ENCODE measurements around the gene FER. TPM values are rescaled to one million over a fixed set of nuclear protein-coding genes. Genes with fewer than 3 reads are reported as not detected.
A peak's percentile ranks its signal among the peaks of the same experiment; 100 is the strongest.

The FER gene
- total and polyA plus RNA-seq, 9 of the 15 experiments (the other 6 are each of a cell fraction or from before 2014, with no cell fraction given): 6.7 to 18.2 (median 8.9) TPM

DNA sequence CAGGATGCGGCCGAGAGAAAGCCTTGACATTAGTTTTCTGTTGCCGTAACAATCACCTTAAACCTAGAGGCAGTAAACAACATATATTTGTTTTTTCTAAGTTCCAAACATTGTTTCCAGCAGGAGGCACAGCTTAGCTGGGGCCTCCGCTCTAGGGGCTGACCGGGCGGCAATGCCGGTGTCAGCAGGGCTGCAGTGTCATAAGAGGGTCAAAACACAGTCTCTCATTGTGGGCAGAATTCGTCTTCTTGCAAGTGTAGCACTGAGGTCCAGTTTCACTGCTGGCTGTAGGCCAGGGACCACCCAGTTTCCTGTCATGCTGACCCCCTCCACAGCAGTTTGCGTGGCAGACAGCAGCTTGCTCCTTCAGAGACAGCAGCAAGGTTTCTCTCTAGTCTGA lies 475.8 kb downstream of the FER start:
- ChIA-PET POLR2A (interaction anchor here (1.0 kb wide), 1 partner anchor 10 kb away, joined by 3 read pairs; no protein-coding TSS in a partner anchor), CTCF (ENCODE audit: low intra/inter-chr PET ratio) (no interaction called here)
- no peak overlapping the region for H2AFZ ChIP-seq (ENCODE audit: low read depth, low read length)
- no TSS peak for BruUV-seq (replicated peaks)
- H3K27ac ChIP-seq (ENCODE audit: extremely low read depth, low read depth, low read length): no peak overlapping the region
- H3K9ac ChIP-seq (ENCODE audit: insufficient read depth in 1 of 2, low read depth in 2 of 2, low read length in 2 of 2): no peak overlapping the region
- H3K4me1 ChIP-seq (replicated peaks in 1 of 2; ENCODE audit: control insufficient read depth in 2 of 2, insufficient read depth in 2 of 2, low read length in 2 of 2): no peaks in the 10 kb centered on the region; a peak in 1 of 5 replicates
- H3K27me3 ChIP-seq (ENCODE audit: control insufficient read depth in 2 of 2, insufficient read depth in 2 of 2, low read length in 2 of 2): peaks cover 0 to 12% of the 10 kb centered on the region in 2 experiments; a peak in 3 of 5 replicates
- no peaks in the 10 kb centered on the region for H3K9me1 ChIP-seq (ENCODE audit: control insufficient read depth, insufficient read depth, low read length)
- no peak for FAIRE-seq
- H3K36me3 ChIP-seq (ENCODE audit: control insufficient read depth, insufficient read depth, low read length): no peaks in the 10 kb centered on the region
- no peaks in the 10 kb centered on the region for H4K20me1 ChIP-seq (replicated peaks; ENCODE audit: control insufficient read depth, insufficient read depth, low read length)
- intact Hi-C loops (cut with micrococcal nuclease): no loop called here
- WGBS (ENCODE audit: insufficient coverage, low coverage, missing lambda C conversion rate): 15% methylated on average over 9 of the region's 9 CpGs
- DNase-seq (ENCODE audit: extremely low read depth in 1 of 4, low spot score in 3 of 4): no peak
- ATAC-seq: peak; percentile 34; the same call in 1 of the 3 replicates
- H3K79me2 ChIP-seq (ENCODE audit: control insufficient read depth, insufficient read depth, low read length): no peaks in the 10 kb centered on the region
- H3K4me3 ChIP-seq: no peak overlapping the region
- no peaks in the 10 kb centered on the region for H3K9me3 ChIP-seq (replicated peaks; ENCODE audit: control insufficient read depth, insufficient read depth, low read depth, low read length)
- H3K4me2 ChIP-seq (ENCODE audit: insufficient read depth, low read length): no peak overlapping the region
- in situ Hi-C loops (cut with MboI): no loop called here
- TF ChIP-seq CC2D1A (IDR thresholded peaks at IDR 0.05) (no peak), ZNF263 (CRISPR knock-in tag; IDR thresholded peaks at IDR 0.05; ENCODE audit: borderline replicate concordance) (no peak), RBM34 (IDR thresholded peaks at IDR 0.05; ENCODE audit: borderline replicate concordance, insufficient read depth, low read length) (no peak), ATF7 (IDR thresholded peaks at IDR 0.05) (no peak), CHD4 (IDR thresholded peaks at IDR 0.05; ENCODE audit: insufficient read depth, insufficient replicate concordance, low read depth, low read length, poor library complexity, severe bottlenecking) (no peak), MBD2 (IDR thresholded peaks at IDR 0.05; ENCODE audit: borderline replicate concordance, low read depth) (no peak), TEAD4 (IDR thresholded peaks at IDR 0.05; ENCODE audit: low read length) (no peak), TEAD4 (CRISPR knock-in tag; IDR thresholded peaks at IDR 0.05; ENCODE audit: borderline replicate concordance) (no peak), POLR2H (tag; IDR thresholded peaks at IDR 0.05; ENCODE audit: low read depth) (no peak)
- TF ChIP-seq, protein P1, sequence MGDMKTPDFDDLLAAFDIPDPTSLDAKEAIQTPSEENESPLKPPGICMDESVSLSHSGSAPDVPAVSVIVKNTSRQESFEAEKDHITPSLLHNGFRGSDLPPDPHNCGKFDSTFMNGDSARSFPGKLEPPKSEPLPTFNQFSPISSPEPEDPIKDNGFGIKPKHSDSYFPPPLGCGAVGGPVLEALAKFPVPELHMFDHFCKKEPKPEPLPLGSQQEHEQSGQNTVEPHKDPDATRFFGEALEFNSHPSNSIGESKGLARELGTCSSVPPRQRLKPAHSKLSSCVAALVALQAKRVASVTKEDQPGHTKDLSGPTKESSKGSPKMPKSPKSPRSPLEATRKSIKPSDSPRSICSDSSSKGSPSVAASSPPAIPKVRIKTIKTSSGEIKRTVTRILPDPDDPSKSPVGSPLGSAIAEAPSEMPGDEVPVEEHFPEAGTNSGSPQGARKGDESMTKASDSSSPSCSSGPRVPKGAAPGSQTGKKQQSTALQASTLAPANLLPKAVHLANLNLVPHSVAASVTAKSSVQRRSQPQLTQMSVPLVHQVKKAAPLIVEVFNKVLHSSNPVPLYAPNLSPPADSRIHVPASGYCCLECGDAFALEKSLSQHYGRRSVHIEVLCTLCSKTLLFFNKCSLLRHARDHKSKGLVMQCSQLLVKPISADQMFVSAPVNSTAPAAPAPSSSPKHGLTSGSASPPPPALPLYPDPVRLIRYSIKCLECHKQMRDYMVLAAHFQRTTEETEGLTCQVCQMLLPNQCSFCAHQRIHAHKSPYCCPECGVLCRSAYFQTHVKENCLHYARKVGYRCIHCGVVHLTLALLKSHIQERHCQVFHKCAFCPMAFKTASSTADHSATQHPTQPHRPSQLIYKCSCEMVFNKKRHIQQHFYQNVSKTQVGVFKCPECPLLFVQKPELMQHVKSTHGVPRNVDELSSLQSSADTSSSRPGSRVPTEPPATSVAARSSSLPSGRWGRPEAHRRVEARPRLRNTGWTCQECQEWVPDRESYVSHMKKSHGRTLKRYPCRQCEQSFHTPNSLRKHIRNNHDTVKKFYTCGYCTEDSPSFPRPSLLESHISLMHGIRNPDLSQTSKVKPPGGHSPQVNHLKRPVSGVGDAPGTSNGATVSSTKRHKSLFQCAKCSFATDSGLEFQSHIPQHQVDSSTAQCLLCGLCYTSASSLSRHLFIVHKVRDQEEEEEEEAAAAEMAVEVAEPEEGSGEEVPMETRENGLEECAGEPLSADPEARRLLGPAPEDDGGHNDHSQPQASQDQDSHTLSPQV (IDR thresholded peaks at IDR 0.05): no peak
- TF ChIP-seq, protein P2, sequence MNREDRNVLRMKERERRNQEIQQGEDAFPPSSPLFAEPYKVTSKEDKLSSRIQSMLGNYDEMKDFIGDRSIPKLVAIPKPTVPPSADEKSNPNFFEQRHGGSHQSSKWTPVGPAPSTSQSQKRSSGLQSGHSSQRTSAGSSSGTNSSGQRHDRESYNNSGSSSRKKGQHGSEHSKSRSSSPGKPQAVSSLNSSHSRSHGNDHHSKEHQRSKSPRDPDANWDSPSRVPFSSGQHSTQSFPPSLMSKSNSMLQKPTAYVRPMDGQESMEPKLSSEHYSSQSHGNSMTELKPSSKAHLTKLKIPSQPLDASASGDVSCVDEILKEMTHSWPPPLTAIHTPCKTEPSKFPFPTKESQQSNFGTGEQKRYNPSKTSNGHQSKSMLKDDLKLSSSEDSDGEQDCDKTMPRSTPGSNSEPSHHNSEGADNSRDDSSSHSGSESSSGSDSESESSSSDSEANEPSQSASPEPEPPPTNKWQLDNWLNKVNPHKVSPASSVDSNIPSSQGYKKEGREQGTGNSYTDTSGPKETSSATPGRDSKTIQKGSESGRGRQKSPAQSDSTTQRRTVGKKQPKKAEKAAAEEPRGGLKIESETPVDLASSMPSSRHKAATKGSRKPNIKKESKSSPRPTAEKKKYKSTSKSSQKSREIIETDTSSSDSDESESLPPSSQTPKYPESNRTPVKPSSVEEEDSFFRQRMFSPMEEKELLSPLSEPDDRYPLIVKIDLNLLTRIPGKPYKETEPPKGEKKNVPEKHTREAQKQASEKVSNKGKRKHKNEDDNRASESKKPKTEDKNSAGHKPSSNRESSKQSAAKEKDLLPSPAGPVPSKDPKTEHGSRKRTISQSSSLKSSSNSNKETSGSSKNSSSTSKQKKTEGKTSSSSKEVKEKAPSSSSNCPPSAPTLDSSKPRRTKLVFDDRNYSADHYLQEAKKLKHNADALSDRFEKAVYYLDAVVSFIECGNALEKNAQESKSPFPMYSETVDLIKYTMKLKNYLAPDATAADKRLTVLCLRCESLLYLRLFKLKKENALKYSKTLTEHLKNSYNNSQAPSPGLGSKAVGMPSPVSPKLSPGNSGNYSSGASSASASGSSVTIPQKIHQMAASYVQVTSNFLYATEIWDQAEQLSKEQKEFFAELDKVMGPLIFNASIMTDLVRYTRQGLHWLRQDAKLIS (CRISPR knock-in tag; IDR thresholded peaks at IDR 0.05): no peak
- TF ChIP-seq, protein P3, sequence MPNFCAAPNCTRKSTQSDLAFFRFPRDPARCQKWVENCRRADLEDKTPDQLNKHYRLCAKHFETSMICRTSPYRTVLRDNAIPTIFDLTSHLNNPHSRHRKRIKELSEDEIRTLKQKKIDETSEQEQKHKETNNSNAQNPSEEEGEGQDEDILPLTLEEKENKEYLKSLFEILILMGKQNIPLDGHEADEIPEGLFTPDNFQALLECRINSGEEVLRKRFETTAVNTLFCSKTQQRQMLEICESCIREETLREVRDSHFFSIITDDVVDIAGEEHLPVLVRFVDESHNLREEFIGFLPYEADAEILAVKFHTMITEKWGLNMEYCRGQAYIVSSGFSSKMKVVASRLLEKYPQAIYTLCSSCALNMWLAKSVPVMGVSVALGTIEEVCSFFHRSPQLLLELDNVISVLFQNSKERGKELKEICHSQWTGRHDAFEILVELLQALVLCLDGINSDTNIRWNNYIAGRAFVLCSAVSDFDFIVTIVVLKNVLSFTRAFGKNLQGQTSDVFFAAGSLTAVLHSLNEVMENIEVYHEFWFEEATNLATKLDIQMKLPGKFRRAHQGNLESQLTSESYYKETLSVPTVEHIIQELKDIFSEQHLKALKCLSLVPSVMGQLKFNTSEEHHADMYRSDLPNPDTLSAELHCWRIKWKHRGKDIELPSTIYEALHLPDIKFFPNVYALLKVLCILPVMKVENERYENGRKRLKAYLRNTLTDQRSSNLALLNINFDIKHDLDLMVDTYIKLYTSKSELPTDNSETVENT (CRISPR knock-in tag; IDR thresholded peaks at IDR 0.05): no peak
